DND-41 (cell line): ENCODE measurements around the gene MAPK1IP1L.

Experiments used
- ATAC-seq: fragments of 200-7000 bp; cut with Tn5 transposase; 3 replicates; pipeline ENCODE4 v1.9.1; 2021; ENCODE audit warnings: low read depth; ENCODE audit not compliant: insufficient read depth
- DNase-seq: peaks from one replicate; pipeline ENCODE4 v3.0.0-alpha.2; 2020
- H2AFZ ChIP-seq: 2 replicates; pipeline ENCODE4 v1.6.0; 2012; ENCODE audit warnings: low read depth, low read length
- H3K27ac ChIP-seq: 2 replicates; pipeline ENCODE4 v1.5.1; 2012; ENCODE audit warnings: low read length, inconsistent platforms
- H3K27me3 ChIP-seq: fragments of 200-600 bp; sonication (generic); 2 replicates; pipeline ENCODE4 v1.6.0; 2012; ENCODE audit warnings: low read length, mild to moderate bottlenecking, inconsistent platforms; ENCODE audit not compliant: insufficient read depth, poor library complexity
- H3K36me3 ChIP-seq: 2 replicates; pipeline ENCODE4 v1.5.1; 2012; ENCODE audit warnings: low read length, inconsistent platforms; ENCODE audit not compliant: insufficient read depth
- H3K4me1 ChIP-seq: 2 replicates; pipeline ENCODE4 v1.5.1; 2012; ENCODE audit warnings: mild to moderate bottlenecking, low read length; ENCODE audit not compliant: insufficient read depth
- H3K4me2 ChIP-seq: 2 replicates; pipeline ENCODE4 v1.6.0; 2012; ENCODE audit warnings: mild to moderate bottlenecking, moderate library complexity, low read length, inconsistent platforms; ENCODE audit not compliant: insufficient read depth
- H3K4me3 ChIP-seq, 2 experiments: fragments of 200-600 bp in 1 of 2; shearing (Covaris generic) in 1 of 2; 2 replicates each; pipeline ENCODE4 v1.5.1; 2012 to 2016; ENCODE audit warnings: inconsistent platforms in 2 of 2, low read length in 2 of 2, mild to moderate bottlenecking in 2 of 2, low read depth in 1 of 2, moderate library complexity in 1 of 2
- H3K79me2 ChIP-seq: 2 replicates; pipeline ENCODE4 v1.6.0; 2012; ENCODE audit warnings: low read length, inconsistent platforms; ENCODE audit not compliant: insufficient read depth
- H3K9ac ChIP-seq: 2 replicates; pipeline ENCODE4 v1.6.0; 2012; ENCODE audit warnings: low read depth, mild to moderate bottlenecking, inconsistent platforms, low read length, moderate library complexity
- H3K9me3 ChIP-seq: 2 replicates; pipeline ENCODE4 v1.5.1; 2012; ENCODE audit warnings: low read length, moderate library complexity, mild to moderate bottlenecking, inconsistent platforms; ENCODE audit not compliant: insufficient read depth, severe bottlenecking
- H4K20me1 ChIP-seq: 2 replicates; pipeline ENCODE4 v1.6.0; 2012; ENCODE audit warnings: low read length; ENCODE audit not compliant: insufficient read depth
- EZH2 ChIP-seq: IDR thresholded peaks from 3 replicates; pipeline ENCODE4 v1.6.1; 2012; ENCODE audit warnings: borderline replicate concordance, low read depth, mild to moderate bottlenecking, moderate library complexity, low read length, inconsistent platforms; ENCODE audit not compliant: severe bottlenecking
- TF ChIP-seq, protein P1 (sequence below): IDR thresholded peaks from 2 replicates; pipeline ENCODE4 v1.5.1; 2012; ENCODE audit warnings: borderline replicate concordance, low read length, moderate library complexity, mild to moderate bottlenecking; ENCODE audit not compliant: poor library complexity, severe bottlenecking; ENCODE audit errors: extremely low read depth

MAPK1IP1L gene

DNA sequence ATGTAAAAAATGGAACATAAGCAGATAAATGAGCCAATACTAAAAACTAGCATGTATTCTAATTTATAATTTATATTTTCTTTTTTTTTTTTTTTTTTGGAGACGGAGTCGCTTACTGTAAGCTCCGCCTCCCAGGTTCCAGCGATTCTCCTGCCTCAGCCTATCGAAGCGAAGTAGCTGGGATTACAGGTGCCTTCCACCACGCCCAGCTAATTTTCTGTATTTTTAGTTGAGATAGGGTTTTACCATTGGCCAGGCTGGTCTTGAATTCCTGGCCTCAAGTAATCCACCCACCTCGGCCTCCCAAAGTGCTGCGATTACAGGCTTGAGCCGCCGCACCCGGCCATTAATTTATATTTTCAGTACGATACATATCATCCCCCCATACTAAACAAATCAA lies 2.7 kb downstream of the MAPK1IP1L start:
- no peak overlapping the region for H3K27ac ChIP-seq
- no peaks in the 10 kb centered on the region for H3K9me3 ChIP-seq
- no peak overlapping the region for H3K9ac ChIP-seq
- H3K27me3 ChIP-seq = no peaks in the 10 kb centered on the region
- H3K4me1 ChIP-seq = peaks cover 44% of the 10 kb centered on the region
- no peak overlapping the region for H3K4me3 ChIP-seq
- ATAC-seq (no peak), DNase-seq (no peak)
- TF ChIP-seq, protein P1, sequence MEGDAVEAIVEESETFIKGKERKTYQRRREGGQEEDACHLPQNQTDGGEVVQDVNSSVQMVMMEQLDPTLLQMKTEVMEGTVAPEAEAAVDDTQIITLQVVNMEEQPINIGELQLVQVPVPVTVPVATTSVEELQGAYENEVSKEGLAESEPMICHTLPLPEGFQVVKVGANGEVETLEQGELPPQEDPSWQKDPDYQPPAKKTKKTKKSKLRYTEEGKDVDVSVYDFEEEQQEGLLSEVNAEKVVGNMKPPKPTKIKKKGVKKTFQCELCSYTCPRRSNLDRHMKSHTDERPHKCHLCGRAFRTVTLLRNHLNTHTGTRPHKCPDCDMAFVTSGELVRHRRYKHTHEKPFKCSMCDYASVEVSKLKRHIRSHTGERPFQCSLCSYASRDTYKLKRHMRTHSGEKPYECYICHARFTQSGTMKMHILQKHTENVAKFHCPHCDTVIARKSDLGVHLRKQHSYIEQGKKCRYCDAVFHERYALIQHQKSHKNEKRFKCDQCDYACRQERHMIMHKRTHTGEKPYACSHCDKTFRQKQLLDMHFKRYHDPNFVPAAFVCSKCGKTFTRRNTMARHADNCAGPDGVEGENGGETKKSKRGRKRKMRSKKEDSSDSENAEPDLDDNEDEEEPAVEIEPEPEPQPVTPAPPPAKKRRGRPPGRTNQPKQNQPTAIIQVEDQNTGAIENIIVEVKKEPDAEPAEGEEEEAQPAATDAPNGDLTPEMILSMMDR = no peak
- TF ChIP-seq EZH2 = no peak
- peaks cover 76% of the 10 kb centered on the region for H3K79me2 ChIP-seq
- peaks cover 35% of the 10 kb centered on the region for H3K36me3 ChIP-seq
- H2AFZ ChIP-seq = no peak overlapping the region
- peak overlapping the region; percentile 89 for H3K4me2 ChIP-seq
- H4K20me1 ChIP-seq = peaks cover 60% of the 10 kb centered on the region

DNA sequence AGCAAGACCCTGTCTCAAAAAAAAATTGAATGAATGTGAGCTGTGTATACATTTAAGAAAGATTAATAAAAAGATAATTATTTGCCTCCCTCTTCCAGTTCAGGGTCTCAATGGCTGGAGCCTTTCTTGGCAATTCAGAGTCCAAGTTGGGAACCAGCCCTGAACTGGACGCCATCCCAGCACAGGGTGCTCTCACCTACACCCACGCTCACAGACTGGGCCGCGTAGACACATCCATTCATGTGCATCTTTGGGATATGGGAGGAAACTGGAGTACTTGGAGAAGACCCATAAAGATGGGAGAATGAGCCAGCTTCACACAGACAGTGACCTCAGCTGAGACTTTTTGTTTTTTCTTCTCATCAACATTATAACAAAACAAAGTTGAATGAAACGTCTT lies 6.5 kb downstream of the MAPK1IP1L start:
- Histone ChIP-seq H3K4me1 (peaks cover 27% of the 10 kb centered on the region), H3K9ac (no peak overlapping the region), H3K27ac (no peak overlapping the region), H3K4me3 (no peak overlapping the region), H2AFZ (no peak overlapping the region), H3K27me3 (no peaks in the 10 kb centered on the region), H3K79me2 (peaks cover 99% of the 10 kb centered on the region), H3K9me3 (no peaks in the 10 kb centered on the region), H3K4me2 (no peak overlapping the region), H4K20me1 (peaks cover 87% of the 10 kb centered on the region), H3K36me3 (peaks cover 68% of the 10 kb centered on the region)
- ATAC-seq = no peak
- no peak for DNase-seq
- TF ChIP-seq EZH2 = no peak
- TF ChIP-seq, protein P1 = no peak

DNA sequence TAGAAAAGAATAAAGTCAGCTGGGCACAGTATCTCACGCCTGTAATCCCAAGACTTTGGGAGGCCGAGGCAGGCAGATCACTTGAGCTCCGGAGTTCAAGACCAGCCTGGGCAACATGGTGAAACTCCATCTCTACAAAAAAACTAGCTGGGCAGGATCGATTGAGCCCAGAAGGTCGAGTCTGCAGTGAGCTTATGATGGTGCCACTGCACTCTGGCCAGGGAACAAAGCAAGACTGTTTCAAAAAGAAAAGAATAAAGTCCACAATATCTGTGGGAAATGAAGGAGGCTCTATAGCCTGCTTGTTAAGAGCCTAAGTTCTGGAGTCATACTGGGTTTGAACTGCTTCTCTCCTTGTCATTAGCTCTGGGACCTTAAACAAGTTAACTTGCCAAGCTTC lies 7.9 kb downstream of the MAPK1IP1L start:
- TF ChIP-seq, protein P1 = no peak
- TF ChIP-seq EZH2 = no peak
- peaks cover 14% of the 10 kb centered on the region; the same call in 1 of the 2 replicates for H3K4me1 ChIP-seq
- H3K4me2 ChIP-seq = no peak overlapping the region
- no peaks in the 10 kb centered on the region for H3K9me3 ChIP-seq
- ATAC-seq (no peak), DNase-seq (no peak)
- H3K4me3 ChIP-seq = no peak overlapping the region
- H4K20me1 ChIP-seq = peaks cover 77% of the 10 kb centered on the region
- no peak overlapping the region for H3K27ac ChIP-seq
- H3K9ac ChIP-seq = no peak overlapping the region
- H2AFZ ChIP-seq = no peak overlapping the region
- no peaks in the 10 kb centered on the region for H3K27me3 ChIP-seq
- H3K36me3 ChIP-seq = peaks cover 72% of the 10 kb centered on the region
- H3K79me2 ChIP-seq = peaks cover 91% of the 10 kb centered on the region
